NB4 (cell line): Measurements from ENCODE around the gene ZER1.

Source experiments
- MYC ChIP-seq: IDR thresholded peaks from 2 replicates; pipeline ENCODE4 v1.6.1; 2011; ENCODE audit warnings: low read depth, low read length
- POLR2A ChIP-seq: IDR thresholded peaks from 2 replicates; pipeline ENCODE4 v1.6.1; 2011; ENCODE audit warnings: mild to moderate bottlenecking; ENCODE audit not compliant: insufficient read length; ENCODE audit errors: extremely low read depth
- TF ChIP-seq, protein P1 (sequence below): IDR thresholded peaks from one replicate; pipeline ENCODE4 v1.5.1; 2012; ENCODE audit warnings: low read depth, low read length
- TF ChIP-seq, protein P2 (sequence below): IDR thresholded peaks from 2 replicates; pipeline ENCODE4 v1.6.1; 2011; ENCODE audit warnings: low read depth, low read length

DNA sequence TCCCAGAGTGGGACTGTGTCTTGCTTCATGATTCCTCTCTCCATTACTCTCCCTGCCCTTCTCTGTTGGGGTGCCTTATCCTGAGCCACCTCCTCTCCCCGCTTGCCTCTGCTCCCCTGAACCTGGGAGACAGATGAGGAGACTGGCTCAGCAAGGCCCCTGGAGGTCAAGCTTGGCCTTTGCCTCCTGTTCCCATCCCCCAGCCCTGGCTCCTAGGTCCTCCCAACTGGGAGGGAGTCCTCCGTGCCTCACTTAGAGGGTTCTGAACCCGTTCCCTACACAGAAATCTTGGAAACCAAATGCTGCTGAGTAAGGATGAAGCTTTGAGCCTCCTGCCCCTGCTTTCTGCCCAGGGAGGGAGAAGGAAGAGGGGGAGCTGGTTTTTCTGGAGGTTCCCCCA, 36.8 kb upstream of the ZER1 start:
- TF ChIP-seq POLR2A (no peak), MYC (no peak)
- TF ChIP-seq, protein P1, sequence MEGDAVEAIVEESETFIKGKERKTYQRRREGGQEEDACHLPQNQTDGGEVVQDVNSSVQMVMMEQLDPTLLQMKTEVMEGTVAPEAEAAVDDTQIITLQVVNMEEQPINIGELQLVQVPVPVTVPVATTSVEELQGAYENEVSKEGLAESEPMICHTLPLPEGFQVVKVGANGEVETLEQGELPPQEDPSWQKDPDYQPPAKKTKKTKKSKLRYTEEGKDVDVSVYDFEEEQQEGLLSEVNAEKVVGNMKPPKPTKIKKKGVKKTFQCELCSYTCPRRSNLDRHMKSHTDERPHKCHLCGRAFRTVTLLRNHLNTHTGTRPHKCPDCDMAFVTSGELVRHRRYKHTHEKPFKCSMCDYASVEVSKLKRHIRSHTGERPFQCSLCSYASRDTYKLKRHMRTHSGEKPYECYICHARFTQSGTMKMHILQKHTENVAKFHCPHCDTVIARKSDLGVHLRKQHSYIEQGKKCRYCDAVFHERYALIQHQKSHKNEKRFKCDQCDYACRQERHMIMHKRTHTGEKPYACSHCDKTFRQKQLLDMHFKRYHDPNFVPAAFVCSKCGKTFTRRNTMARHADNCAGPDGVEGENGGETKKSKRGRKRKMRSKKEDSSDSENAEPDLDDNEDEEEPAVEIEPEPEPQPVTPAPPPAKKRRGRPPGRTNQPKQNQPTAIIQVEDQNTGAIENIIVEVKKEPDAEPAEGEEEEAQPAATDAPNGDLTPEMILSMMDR, result no peak
- TF ChIP-seq, protein P2, sequence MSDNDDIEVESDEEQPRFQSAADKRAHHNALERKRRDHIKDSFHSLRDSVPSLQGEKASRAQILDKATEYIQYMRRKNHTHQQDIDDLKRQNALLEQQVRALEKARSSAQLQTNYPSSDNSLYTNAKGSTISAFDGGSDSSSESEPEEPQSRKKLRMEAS, result no peak
